GM12878 (cell line): ENCODE data around the gene PREX1. TPM values are rescaled to one million over a fixed set of nuclear protein-coding genes. Genes with fewer than 3 reads are reported as not detected.

Experiments
- ATAC-seq: fragments of 200-7000 bp; cut with Tn5 transposase; 3 replicates; pipeline ENCODE4 v1.9.1; 2020; ENCODE audit warnings: mild to moderate bottlenecking, moderate library complexity
- BruUV-seq: library from RNA; stranded (reverse); fragments of 400-500 nt; replicated peaks from 2 replicates; lab custom pipeline; 2021; lab: Mats Ljungman, UMichigan
- CTCF ChIA-PET: fragments of 300-600 bp; sonication (Branson Sonifier 250); formaldehyde crosslinking; extraction: SDS; loops from one replicate; lab custom pipeline; 2021; ENCODE audit warnings: inconsistent platforms; lab: Yijun Ruan, JAX
- POLR2A ChIA-PET: fragments of 350-600 bp; formaldehyde crosslinking; extraction: SDS; loops from one replicate; lab custom pipeline; 2021; ENCODE audit warnings: inconsistent platforms; lab: Charles Lee
- RAD21 ChIA-PET: fragments of 300-600 bp; sonication (Branson Sonifier 250); formaldehyde crosslinking; loops from one replicate; lab custom pipeline; 2023; ENCODE audit warnings: antibody characterized with exemption; ENCODE audit not compliant: unreplicated experiment; lab: Charles Lee
- SMC1A ChIA-PET: fragments of 300-600 bp; sonication (Branson Sonifier 250); formaldehyde crosslinking; loops from one replicate; lab custom pipeline; 2023; ENCODE audit not compliant: unreplicated experiment, uncharacterized antibody; lab: Charles Lee
- DNase-seq: peaks from one replicate; pipeline ENCODE4 v3.0.0-alpha.2; 2011; ENCODE audit warnings: low read depth, low spot score
- FAIRE-seq: peaks from 3 replicates; lab custom pipeline; 2011; peaks lifted over from hg19 to GRCh38; lab: Jason Lieb, UNC
- H2AFZ ChIP-seq: 2 replicates; pipeline ENCODE4 v1.6.0; 2011; ENCODE audit warnings: low read depth, low read length, control low read depth; ENCODE audit not compliant: control insufficient read depth
- H3K27ac ChIP-seq: 2 replicates; pipeline ENCODE4 v1.5.1; 2011; ENCODE audit warnings: control low read depth; ENCODE audit not compliant: control insufficient read depth, insufficient read depth
- H3K27me3 ChIP-seq, 2 experiments: replicated peaks in 1 of 2; 2 replicates each; pipeline versions ENCODE4 v1.6.0 to v1.6.1; 2011; ENCODE audit warnings: low read length in 1 of 2; ENCODE audit not compliant: control insufficient read depth in 2 of 2, insufficient read depth in 2 of 2
- H3K36me3 ChIP-seq, 2 experiments: 2 replicates each; pipeline ENCODE4 v1.5.1; 2011; ENCODE audit warnings: low read length in 1 of 2; ENCODE audit not compliant: control insufficient read depth in 2 of 2, insufficient read depth in 2 of 2
- H3K4me1 ChIP-seq: 2 replicates; pipeline ENCODE4 v1.6.1; 2011; ENCODE audit warnings: mild to moderate bottlenecking, low read length, moderate library complexity, mixed read lengths; ENCODE audit not compliant: control insufficient read depth, insufficient read depth
- H3K4me2 ChIP-seq: 2 replicates; pipeline ENCODE4 v1.6.0; 2011; ENCODE audit warnings: control low read depth; ENCODE audit not compliant: control insufficient read depth, insufficient read depth
- H3K4me3 ChIP-seq: fragments of 200-600 bp; sonication (generic); 2 replicates; pipeline ENCODE4 v1.5.1; 2016
- H3K79me2 ChIP-seq: 2 replicates; pipeline ENCODE4 v1.6.0; 2011; ENCODE audit warnings: low read length; ENCODE audit not compliant: control insufficient read depth, insufficient read depth
- H3K9ac ChIP-seq: 2 replicates; pipeline ENCODE4 v1.8.0; 2011; ENCODE audit warnings: low read length, control low read depth, mixed read lengths; ENCODE audit not compliant: control insufficient read depth, insufficient read depth
- H3K9me3 ChIP-seq: replicated peaks from 3 replicates; pipeline ENCODE4 v1.5.1; 2011; ENCODE audit warnings: mild to moderate bottlenecking, low read length; ENCODE audit not compliant: control insufficient read depth, insufficient read depth
- H4K20me1 ChIP-seq: 2 replicates; pipeline ENCODE4 v1.6.0; 2011; ENCODE audit not compliant: control insufficient read depth, insufficient read depth
- ELK1 ChIP-seq: IDR thresholded peaks from 2 replicates; pipeline ENCODE4 v1.6.1; 2012; ENCODE audit warnings: low read depth, low read length, improper control_type of control experiment
- KLF5 ChIP-seq: fragments of 450-650 bp; IDR thresholded peaks from 2 replicates; pipeline ENCODE4 v1.6.1; 2014; ENCODE audit warnings: mild to moderate bottlenecking; ENCODE audit not compliant: partially characterized antibody
- NFYB ChIP-seq: IDR thresholded peaks from 2 replicates; pipeline ENCODE4 v1.6.1; 2011; ENCODE audit warnings: low read depth, mild to moderate bottlenecking, low read length, improper control_type of control experiment, moderate library complexity; ENCODE audit not compliant: insufficient read depth
- SMARCA5 ChIP-seq: fragments of 450-650 bp; IDR thresholded peaks from 2 replicates; pipeline ENCODE4 v1.6.1; 2017; ENCODE audit warnings: mild to moderate bottlenecking
- ZBTB40 ChIP-seq: fragments of 450-650 bp; IDR thresholded peaks from 2 replicates; pipeline ENCODE4 v1.6.1; 2016; ENCODE audit warnings: mild to moderate bottlenecking, moderate library complexity, borderline replicate concordance
- ZNF217 ChIP-seq: fragments of 450-650 bp; IDR thresholded peaks from 2 replicates; pipeline ENCODE4 v1.6.1; 2017; ENCODE audit warnings: antibody characterized with exemption, mild to moderate bottlenecking
- in situ Hi-C: fragments of 300-500 bp; cut with MboI; formaldehyde crosslinking; loops from 9 replicates; pipeline ENCODE4 v1.14.3; 2018; ENCODE audit warnings: mixed read lengths
- intact Hi-C: fragments of 100-400 bp; cut with micrococcal nuclease; formaldehyde crosslinking; loops from one replicate; pipeline ENCODE4 v1.14.2; 2022; ENCODE audit not compliant: unreplicated experiment
- polyA plus RNA-seq, 11 experiments: library from polyadenylated mRNA; depleted of rRNA in 4 of 11; unstranded in 6 of 11; stranded (reverse) in 5 of 11; fragments of >200 nt; fragmentation: Nextera tagmentation in 4 of 11; fragmentation: Illumina TruSeq in 1 of 11; extraction: Ambion mirVana in 4 of 11; extraction: Trizol in 1 of 11; gene quantifications; 1 replicate in 1 of 11; 2 replicates in 10 of 11; pipeline versions ENCODE4 v1.2.1 to v1.2.3, GENCODE V29; 2011 to 2016; ENCODE audit warnings: inconsistent platforms in 2 of 11, missing spikeins in 2 of 11, low read depth in 1 of 11
- total RNA-seq, 4 experiments: library from RNA; depleted of rRNA in 3 of 4; stranded (reverse); fragments of >200 nt in 3 of 4; fragmentation: Illumina TruSeq in 1 of 4; extraction: Trizol in 1 of 4; gene quantifications; 2 replicates each; pipeline versions ENCODE4 v1.2.1 to v1.2.3, GENCODE V29; 2013 to 2021
- TF ChIP-seq, protein P1 (sequence below): IDR thresholded peaks from 2 replicates; pipeline ENCODE4 v1.6.1; 2012; ENCODE audit warnings: improper control_type of control experiment, low read depth, low read length; ENCODE audit not compliant: insufficient replicate concordance

PREX1 gene
- total and polyA plus RNA-seq, 10 of the 15 experiments (the other 5 are each of a cell fraction or from before 2014, with no cell fraction given): 2.6 to 114 (median 38.9) TPM

GRCh38 chr20:48849779-48850178 lies 22.0 kb upstream of the PREX1 start:
- Histone ChIP-seq H3K36me3 (no peaks in the 10 kb centered on the region), H3K27ac (no peak overlapping the region; the same call in 1 of the 2 replicates), H4K20me1 (no peaks in the 10 kb centered on the region), H3K4me2 (no peak overlapping the region), H3K9ac (no peak overlapping the region), H3K4me1 (peaks cover 34% of the 10 kb centered on the region), H3K27me3 (no peaks in the 10 kb centered on the region), H3K9me3 (peaks cover 3% of the 10 kb centered on the region; the same call in 1 of the 3 replicates), H3K4me3 (no peak overlapping the region), H3K79me2 (no peaks in the 10 kb centered on the region), H2AFZ (no peak overlapping the region)
- ChIA-PET POLR2A (interaction anchor here (0.6 to 6.3 kb wide), 3 partner anchors 11 to 119 kb away, joined by 3 to 28 read pairs (median 7); partner anchors contain the start of gene PREX1), SMC1A (interaction anchor here (0.5 to 2.3 kb wide), 10 partner anchors 8 to 192 kb away, joined by 3 to 9 read pairs (median 6); no protein-coding TSS in a partner anchor), RAD21 (interaction anchor here (1.1 to 1.8 kb wide), 4 partner anchors 12 to 111 kb away, joined by 3 to 4 read pairs (median 4); partner anchors contain the start of gene PREX1), CTCF (interaction anchor here (0.9 to 1.9 kb wide), 5 partner anchors 11 to 192 kb away, joined by 3 to 5 read pairs (median 4); partner anchors contain the start of gene PREX1)
- TF ChIP-seq, protein P1, sequence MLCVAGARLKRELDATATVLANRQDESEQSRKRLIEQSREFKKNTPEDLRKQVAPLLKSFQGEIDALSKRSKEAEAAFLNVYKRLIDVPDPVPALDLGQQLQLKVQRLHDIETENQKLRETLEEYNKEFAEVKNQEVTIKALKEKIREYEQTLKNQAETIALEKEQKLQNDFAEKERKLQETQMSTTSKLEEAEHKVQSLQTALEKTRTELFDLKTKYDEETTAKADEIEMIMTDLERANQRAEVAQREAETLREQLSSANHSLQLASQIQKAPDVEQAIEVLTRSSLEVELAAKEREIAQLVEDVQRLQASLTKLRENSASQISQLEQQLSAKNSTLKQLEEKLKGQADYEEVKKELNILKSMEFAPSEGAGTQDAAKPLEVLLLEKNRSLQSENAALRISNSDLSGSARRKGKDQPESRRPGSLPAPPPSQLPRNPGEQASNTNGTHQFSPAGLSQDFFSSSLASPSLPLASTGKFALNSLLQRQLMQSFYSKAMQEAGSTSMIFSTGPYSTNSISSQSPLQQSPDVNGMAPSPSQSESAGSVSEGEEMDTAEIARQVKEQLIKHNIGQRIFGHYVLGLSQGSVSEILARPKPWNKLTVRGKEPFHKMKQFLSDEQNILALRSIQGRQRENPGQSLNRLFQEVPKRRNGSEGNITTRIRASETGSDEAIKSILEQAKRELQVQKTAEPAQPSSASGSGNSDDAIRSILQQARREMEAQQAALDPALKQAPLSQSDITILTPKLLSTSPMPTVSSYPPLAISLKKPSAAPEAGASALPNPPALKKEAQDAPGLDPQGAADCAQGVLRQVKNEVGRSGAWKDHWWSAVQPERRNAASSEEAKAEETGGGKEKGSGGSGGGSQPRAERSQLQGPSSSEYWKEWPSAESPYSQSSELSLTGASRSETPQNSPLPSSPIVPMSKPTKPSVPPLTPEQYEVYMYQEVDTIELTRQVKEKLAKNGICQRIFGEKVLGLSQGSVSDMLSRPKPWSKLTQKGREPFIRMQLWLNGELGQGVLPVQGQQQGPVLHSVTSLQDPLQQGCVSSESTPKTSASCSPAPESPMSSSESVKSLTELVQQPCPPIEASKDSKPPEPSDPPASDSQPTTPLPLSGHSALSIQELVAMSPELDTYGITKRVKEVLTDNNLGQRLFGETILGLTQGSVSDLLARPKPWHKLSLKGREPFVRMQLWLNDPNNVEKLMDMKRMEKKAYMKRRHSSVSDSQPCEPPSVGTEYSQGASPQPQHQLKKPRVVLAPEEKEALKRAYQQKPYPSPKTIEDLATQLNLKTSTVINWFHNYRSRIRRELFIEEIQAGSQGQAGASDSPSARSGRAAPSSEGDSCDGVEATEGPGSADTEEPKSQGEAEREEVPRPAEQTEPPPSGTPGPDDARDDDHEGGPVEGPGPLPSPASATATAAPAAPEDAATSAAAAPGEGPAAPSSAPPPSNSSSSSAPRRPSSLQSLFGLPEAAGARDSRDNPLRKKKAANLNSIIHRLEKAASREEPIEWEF: no peak
- TF ChIP-seq ZNF217 (0 out of 2 replicates have a peak, but pooled peaks have one; percentile 61), KLF5 (no peak), ZBTB40 (no peak), NFYB (no peak), ELK1 (no peak), SMARCA5 (peak; percentile 86)
- DNase-seq: no peak
- in situ Hi-C loops (no loop called here), intact Hi-C loops (loop anchor here (5.0 kb wide), 1 partner anchor 73 kb away; the partner anchor contains the start of gene ARFGEF2)
- ATAC-seq: no peak
- BruUV-seq: no TSS peak
- no peak for FAIRE-seq
